ENCODE results near the gene CHEK2. TPM values are rescaled to one million over a fixed set of nuclear protein-coding genes. Genes with fewer than 3 reads are reported as not detected.

CHEK2 gene
- total RNA-seq, 1 experiment from 2014 or later: 61.1 TPM

GRCh38 chr22:28658448-28658847, 83.2 kb downstream of the CHEK2 start:
- H3K4me3 Mint-ChIP-seq: no peak overlapping the region
- no peak overlapping the region for H3K14ac ChIP-seq (ENCODE audit: insufficient read depth, low read length)
- H3K18ac ChIP-seq (ENCODE audit: insufficient read length, low read depth, low read length): no peak overlapping the region
- H2AFZ ChIP-seq (ENCODE audit: low read length): no peak overlapping the region
- no peak overlapping the region for H2BK120ac ChIP-seq (ENCODE audit: low read depth, low read length, poor library complexity, severe bottlenecking)
- no peak overlapping the region for H3K56ac ChIP-seq (ENCODE audit: insufficient read length, low read depth, low read length)
- H3K9ac ChIP-seq (ENCODE audit: extremely low read depth, insufficient read length, low read length): no peak overlapping the region
- H3K4me2 ChIP-seq (ENCODE audit: insufficient read depth, insufficient read length, low read length): no peak overlapping the region
- no peaks in the 10 kb centered on the region for H4K20me1 ChIP-seq (ENCODE audit: control insufficient read depth, insufficient read depth, insufficient read length)
- H3K4ac ChIP-seq (ENCODE audit: low read depth, low read length): no peak overlapping the region
- TF ChIP-seq, protein P1, sequence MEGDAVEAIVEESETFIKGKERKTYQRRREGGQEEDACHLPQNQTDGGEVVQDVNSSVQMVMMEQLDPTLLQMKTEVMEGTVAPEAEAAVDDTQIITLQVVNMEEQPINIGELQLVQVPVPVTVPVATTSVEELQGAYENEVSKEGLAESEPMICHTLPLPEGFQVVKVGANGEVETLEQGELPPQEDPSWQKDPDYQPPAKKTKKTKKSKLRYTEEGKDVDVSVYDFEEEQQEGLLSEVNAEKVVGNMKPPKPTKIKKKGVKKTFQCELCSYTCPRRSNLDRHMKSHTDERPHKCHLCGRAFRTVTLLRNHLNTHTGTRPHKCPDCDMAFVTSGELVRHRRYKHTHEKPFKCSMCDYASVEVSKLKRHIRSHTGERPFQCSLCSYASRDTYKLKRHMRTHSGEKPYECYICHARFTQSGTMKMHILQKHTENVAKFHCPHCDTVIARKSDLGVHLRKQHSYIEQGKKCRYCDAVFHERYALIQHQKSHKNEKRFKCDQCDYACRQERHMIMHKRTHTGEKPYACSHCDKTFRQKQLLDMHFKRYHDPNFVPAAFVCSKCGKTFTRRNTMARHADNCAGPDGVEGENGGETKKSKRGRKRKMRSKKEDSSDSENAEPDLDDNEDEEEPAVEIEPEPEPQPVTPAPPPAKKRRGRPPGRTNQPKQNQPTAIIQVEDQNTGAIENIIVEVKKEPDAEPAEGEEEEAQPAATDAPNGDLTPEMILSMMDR (conservative IDR thresholded peaks at IDR 0.05): no peak
- H3T11ph ChIP-seq (ENCODE audit: low read length): no peak overlapping the region
- no peak overlapping the region for H2BK15ac ChIP-seq (ENCODE audit: low read depth, low read length)
- no peaks in the 10 kb centered on the region for H3K79me2 ChIP-seq (ENCODE audit: insufficient read depth, low read length)
- H4K91ac ChIP-seq (ENCODE audit: insufficient read length, low read depth, low read length): no peak overlapping the region
- H3K23ac ChIP-seq (ENCODE audit: insufficient read length, low read depth, low read length): no peak overlapping the region
- H3K23me2 ChIP-seq (ENCODE audit: insufficient read length, low read depth, low read length, poor library complexity, severe bottlenecking): no peaks in the 10 kb centered on the region
- no peak for DNase-seq
- H3K36me3 Mint-ChIP-seq (ENCODE audit: insufficient read depth in 1 of 3, low read depth in 3 of 3): peaks cover 0 to 4% (median 3%) of the 10 kb centered on the region in 3 experiments; a peak in 4 of 7 replicates
- no peaks in the 10 kb centered on the region for H3K27me3 ChIP-seq (ENCODE audit: insufficient read depth, low read length)
- H2BK5ac ChIP-seq (ENCODE audit: insufficient read length, low read length): no peak overlapping the region
- H3K27me3 Mint-ChIP-seq (ENCODE audit: low read depth): no peaks in the 10 kb centered on the region
- H3K9me3 ChIP-seq (ENCODE audit: control insufficient read depth, low read depth, low read length): no peaks in the 10 kb centered on the region
- H3K4me1 Mint-ChIP-seq: peaks cover 4 to 9% of the 10 kb centered on the region in 2 experiments; a peak in 3 of 4 replicates
- peaks cover 0 to 3% of the 10 kb centered on the region in 2 experiments; a peak in 1 of 5 replicates for H3K9me3 Mint-ChIP-seq
- H2BK20ac ChIP-seq (ENCODE audit: low read depth, low read length, poor library complexity, severe bottlenecking): no peak overlapping the region
- no peaks in the 10 kb centered on the region for H3K4me1 ChIP-seq (ENCODE audit: insufficient read depth, low read length)
- H3K27ac ChIP-seq (ENCODE audit: insufficient read length, low read depth, low read length): no peak overlapping the region
- no peak overlapping the region for H2BK12ac ChIP-seq (ENCODE audit: insufficient read length, low read depth, low read length)
- no peak overlapping the region for H2AK5ac ChIP-seq (ENCODE audit: insufficient read length, low read length)
- H3K79me1 ChIP-seq (ENCODE audit: insufficient read depth, low read depth, low read length, poor library complexity, severe bottlenecking): no peaks in the 10 kb centered on the region
- WGBS (ENCODE audit: extremely low coverage, insufficient read length, low lambda C conversion rate): no CpG with 5 or more reads among the region's 3 CpGs
- no peak overlapping the region for H4K8ac ChIP-seq (replicated peaks; ENCODE audit: insufficient read length, low read depth, low read length)
- no peak overlapping the region for H4K5ac ChIP-seq (ENCODE audit: insufficient read length, low read depth, low read length)
- no peak overlapping the region for H3K27ac Mint-ChIP-seq

All from H9 (cell line).